HepG2 (cell line): Measurements from ENCODE around the gene ABCC5. TPM values are rescaled to one million over a fixed set of nuclear protein-coding genes. Genes with fewer than 3 reads are reported as not detected.

ENCODE experiments used
- ATAC-seq: fragments of 200-7000 bp; cut with Tn5 transposase; 3 replicates; pipeline ENCODE4 v1.9.1; 2020; ENCODE audit warnings: mild to moderate bottlenecking, moderate library complexity
- BruUV-seq: library from RNA; stranded (reverse); fragments of 400-500 nt; replicated peaks from 2 replicates; lab custom pipeline; 2021; lab: Mats Ljungman, UMichigan
- CTCF ChIA-PET: fragments of 300-600 bp; formaldehyde crosslinking; extraction: SDS; loops from one replicate; lab custom pipeline; 2021; ENCODE audit warnings: low total read pairs, inconsistent platforms, low intra/inter-chr PET ratio; lab: Yijun Ruan, JAX
- POLR2A ChIA-PET: fragments of 350-600 bp; sonication (Branson Sonifier 250); formaldehyde crosslinking; loops from one replicate; lab custom pipeline; 2020; ENCODE audit warnings: antibody characterized with exemption, inconsistent platforms; lab: Yijun Ruan, JAX
- DNase-seq: peaks from one replicate; pipeline ENCODE4 v3.0.0-alpha.2; 2015; ENCODE audit warnings: low spot score
- FAIRE-seq: peaks from 3 replicates; lab custom pipeline; 2011; peaks lifted over from hg19 to GRCh38; lab: Jason Lieb, UNC
- H2AFZ ChIP-seq: one replicate; pipeline ENCODE4 v1.6.1; 2011; ENCODE audit warnings: low read length, inconsistent platforms
- H3K27ac ChIP-seq: fragments of 300-600 bp; 3 replicates; pipeline ENCODE4 v1.8.0; 2011; ENCODE audit warnings: mixed run types, mild to moderate bottlenecking, mixed read lengths, low read length, inconsistent platforms; ENCODE audit not compliant: insufficient read depth; ENCODE audit errors: extremely low read length
- H3K27me3 ChIP-seq, 2 experiments: fragments of 200-600 bp in 1 of 2; 2 replicates in 1 of 2; 3 replicates in 1 of 2; pipeline versions ENCODE4 v1.6.0 to v1.8.0; 2011; ENCODE audit warnings: low read length in 2 of 2, mild to moderate bottlenecking in 2 of 2, moderate library complexity in 2 of 2, inconsistent platforms in 1 of 2; ENCODE audit not compliant: insufficient read depth in 2 of 2, control insufficient read depth in 1 of 2
- H3K36me3 ChIP-seq, 2 experiments: fragments of 200-600 bp in 1 of 2; replicated peaks in 1 of 2; 2 replicates in 1 of 2; 3 replicates in 1 of 2; pipeline versions ENCODE4 v1.5.1 to v1.8.0; 2011; ENCODE audit warnings: low read length in 2 of 2, inconsistent platforms in 1 of 2; ENCODE audit not compliant: insufficient read depth in 2 of 2, control insufficient read depth in 1 of 2
- H3K4me1 ChIP-seq: 2 replicates; pipeline ENCODE4 v1.5.1; 2012; ENCODE audit warnings: low read length, inconsistent platforms; ENCODE audit not compliant: insufficient read depth
- H3K4me2 ChIP-seq: 2 replicates; pipeline ENCODE4 v1.6.0; 2011; ENCODE audit warnings: low read depth, low read length, inconsistent platforms
- H3K4me3 ChIP-seq, 3 experiments: fragments of 200-600 bp in 1 of 3; sonication (generic), shearing (Covaris generic) in 1 of 3; replicated peaks in 1 of 3; 2 replicates each; pipeline ENCODE4 v1.5.1; 2011 to 2016; ENCODE audit warnings: low read length in 3 of 3, inconsistent platforms in 2 of 3, low read depth in 2 of 3, mild to moderate bottlenecking in 2 of 3, control low read depth in 1 of 3, mixed read lengths in 1 of 3; ENCODE audit not compliant: insufficient read depth in 1 of 3
- H3K79me2 ChIP-seq: one replicate; pipeline ENCODE4 v1.6.1; 2011; ENCODE audit warnings: low read length, inconsistent platforms; ENCODE audit not compliant: insufficient read depth
- H3K9ac ChIP-seq: 2 replicates; pipeline ENCODE4 v1.6.0; 2011; ENCODE audit warnings: mild to moderate bottlenecking, low read depth, low read length, inconsistent platforms; ENCODE audit not compliant: insufficient read depth
- H3K9me3 ChIP-seq: 2 replicates; pipeline ENCODE4 v1.5.1; 2012; ENCODE audit warnings: mild to moderate bottlenecking, low read length
- H4K20me1 ChIP-seq: 2 replicates; pipeline ENCODE4 v1.6.0; 2011; ENCODE audit warnings: inconsistent platforms, mild to moderate bottlenecking, low read length, moderate library complexity; ENCODE audit not compliant: insufficient read depth
- AKAP8 ChIP-seq: sonication (generic); formaldehyde crosslinking; IDR thresholded peaks from 2 replicates; pipeline ENCODE4 v1.5.1; 2020; ENCODE audit warnings: mild to moderate bottlenecking, missing genetic modification reagents
- ATAD3A ChIP-seq: sonication (generic); formaldehyde crosslinking; IDR thresholded peaks from 2 replicates; pipeline ENCODE4 v1.4.0; 2020; ENCODE audit warnings: missing genetic modification reagents
- PCBP1 ChIP-seq: fragments of 200-400 bp; formaldehyde crosslinking; IDR thresholded peaks from 2 replicates; pipeline ENCODE4 v1.6.1; 2017; ENCODE audit warnings: mild to moderate bottlenecking, low read depth, low read length, borderline replicate concordance
- POLR2G ChIP-seq: fragments of 200-400 bp; formaldehyde crosslinking; IDR thresholded peaks from 2 replicates; pipeline ENCODE4 v1.6.1; 2018; ENCODE audit warnings: mild to moderate bottlenecking, low read depth, low read length, moderate library complexity
- SRY ChIP-seq: sonication (generic); formaldehyde crosslinking; IDR thresholded peaks from 2 replicates; pipeline ENCODE4 v1.8.0; 2022; ENCODE audit warnings: mild to moderate bottlenecking, missing genetic modification reagents
- TOPORS ChIP-seq: sonication (generic); formaldehyde crosslinking; IDR thresholded peaks from 2 replicates; pipeline ENCODE4 v1.8.0; 2023; ENCODE audit warnings: mild to moderate bottlenecking, missing genetic modification reagents
- ZNF160 ChIP-seq: sonication (generic); formaldehyde crosslinking; IDR thresholded peaks from 2 replicates; pipeline ENCODE4 v1.8.0; 2022; ENCODE audit warnings: mild to moderate bottlenecking, inconsistent platforms, missing genetic modification reagents
- ZNF225 ChIP-seq: sonication (generic); formaldehyde crosslinking; IDR thresholded peaks from 2 replicates; pipeline ENCODE4 v1.4.0; 2020; ENCODE audit warnings: mild to moderate bottlenecking, missing genetic modification reagents
- ZNF263 ChIP-seq: sonication (generic); formaldehyde crosslinking; IDR thresholded peaks from 2 replicates; pipeline ENCODE4 v1.4.0; 2020; ENCODE audit warnings: missing genetic modification reagents
- ZNF343 ChIP-seq: sonication (generic); formaldehyde crosslinking; IDR thresholded peaks from 2 replicates; pipeline ENCODE4 v1.4.0; 2020; ENCODE audit warnings: mild to moderate bottlenecking, missing genetic modification reagents
- ZNF790 ChIP-seq: sonication (generic); formaldehyde crosslinking; IDR thresholded peaks from 2 replicates; pipeline ENCODE4 v1.8.0; 2022; ENCODE audit warnings: missing genetic modification reagents, mild to moderate bottlenecking, borderline replicate concordance
- WGBS: methylation state at CpG from one replicate; pipeline ENCODE4 v1.1.6; 2017; ENCODE audit warnings: low lambda C conversion rate; 5-methylcytosine and 5-hydroxymethylcytosine counted together
- in situ Hi-C: cut with HindIII; loops from 2 replicates; pipeline ENCODE4 v1.10.0; 2017; ENCODE audit warnings: low pct_unique_long_range_greater_than_20kb; ENCODE audit not compliant: extremely low pct_ligation_motif_present
- intact Hi-C: fragments of 100-400 bp; cut with micrococcal nuclease; formaldehyde crosslinking; loops from one replicate; pipeline ENCODE4 v1.10.0; 2022; ENCODE audit not compliant: unreplicated experiment
- polyA plus RNA-seq, 8 experiments: library from polyadenylated mRNA; depleted of rRNA in 3 of 8; stranded (reverse) in 7 of 8; unstranded in 1 of 8; fragments of >200 nt; fragmentation: Illumina TruSeq in 4 of 8; extraction: Trizol in 4 of 8; gene quantifications; 2 replicates each; pipeline versions ENCODE4 v1.2.1 to v1.2.3, GENCODE V29; 2011 to 2016; ENCODE audit warnings: low read depth in 4 of 8, missing spikeins in 1 of 8, mixed read lengths in 1 of 8; ENCODE audit not compliant: insufficient read depth in 1 of 8
- total RNA-seq, 5 experiments: library from RNA; depleted of rRNA; stranded (reverse); fragments of >200 nt; fragmentation: Illumina TruSeq; extraction: Trizol; gene quantifications; 2 replicates each; pipeline ENCODE4 v1.2.3, GENCODE V29; 2016; ENCODE audit warnings: low read depth in 1 of 5
- TF ChIP-seq, protein P1 (sequence below): sonication (generic); formaldehyde crosslinking; IDR thresholded peaks from 2 replicates; pipeline ENCODE4 v1.4.0; 2020; ENCODE audit warnings: low read depth, mild to moderate bottlenecking, missing genetic modification reagents
- TF ChIP-seq, protein P2 (sequence below): sonication (generic); formaldehyde crosslinking; IDR thresholded peaks from 2 replicates; pipeline ENCODE4 v1.4.0; 2020; ENCODE audit warnings: mild to moderate bottlenecking, missing genetic modification reagents, borderline replicate concordance

ABCC5 gene
- total and polyA plus RNA-seq, 2 of the 13 experiments (the other 11 are each of a cell fraction or from before 2014, with no cell fraction given) = 12.5 to 12.7 TPM

DNA sequence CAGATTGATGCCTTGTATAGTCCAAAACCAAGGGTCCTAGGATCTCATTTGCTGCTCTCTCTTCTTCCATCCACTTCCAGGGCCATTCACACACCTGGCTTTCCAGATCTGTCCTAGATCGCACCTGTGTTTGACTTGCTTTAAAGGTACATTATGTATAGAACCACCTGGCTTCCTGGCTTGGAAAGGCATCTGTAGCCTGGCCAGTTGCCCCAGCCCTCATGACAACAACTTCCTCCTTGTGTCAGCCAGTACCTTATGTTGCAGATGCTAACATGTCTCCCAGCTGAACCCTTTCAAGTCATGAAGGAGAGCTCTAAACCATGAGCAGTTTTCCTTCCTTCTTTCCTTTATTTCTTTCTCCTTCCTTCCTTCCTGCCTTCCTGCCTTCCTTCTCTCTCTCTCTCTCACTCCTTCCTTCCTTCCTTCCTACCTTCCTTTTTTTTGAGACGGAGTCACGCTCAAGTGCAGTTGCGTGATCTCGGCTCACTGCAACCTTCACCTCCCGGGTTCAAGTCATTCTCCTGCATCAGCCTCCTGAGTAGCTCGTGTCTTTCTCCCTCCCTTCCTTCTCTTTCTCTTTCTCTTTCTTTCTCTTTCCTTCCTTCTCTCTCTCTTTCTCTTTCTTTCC is 32.6 kb upstream of the ABCC5 start:
- WGBS = 51% methylated on average over 7 of the region's 7 CpGs
- Histone ChIP-seq H3K4me3 (no peak overlapping the region), H3K4me2 (no peak overlapping the region), H3K27ac (no peak overlapping the region), H3K9me3 (no peaks in the 10 kb centered on the region), H4K20me1 (no peaks in the 10 kb centered on the region), H3K79me2 (no peaks in the 10 kb centered on the region), H3K9ac (no peak overlapping the region), H3K36me3 (no peaks in the 10 kb centered on the region)
- in situ Hi-C loops = no loop called here
- intact Hi-C loops = no loop called here
- DNase-seq (no peak), ATAC-seq (no peak), FAIRE-seq (no peak)
- TF ChIP-seq TOPORS (CRISPR knock-in tag) (no peak), ZNF160 (CRISPR knock-in tag) (no peak), POLR2G (no peak), ZNF225 (CRISPR knock-in tag) (no peak), SRY (CRISPR knock-in tag) (no peak), PCBP1 (no peak), ATAD3A (CRISPR knock-in tag) (no peak), ZNF263 (no peak), ZNF790 (no peak), ZNF343 (CRISPR knock-in tag) (no peak), AKAP8 (CRISPR knock-in tag) (no peak)
- TF ChIP-seq, protein P1, sequence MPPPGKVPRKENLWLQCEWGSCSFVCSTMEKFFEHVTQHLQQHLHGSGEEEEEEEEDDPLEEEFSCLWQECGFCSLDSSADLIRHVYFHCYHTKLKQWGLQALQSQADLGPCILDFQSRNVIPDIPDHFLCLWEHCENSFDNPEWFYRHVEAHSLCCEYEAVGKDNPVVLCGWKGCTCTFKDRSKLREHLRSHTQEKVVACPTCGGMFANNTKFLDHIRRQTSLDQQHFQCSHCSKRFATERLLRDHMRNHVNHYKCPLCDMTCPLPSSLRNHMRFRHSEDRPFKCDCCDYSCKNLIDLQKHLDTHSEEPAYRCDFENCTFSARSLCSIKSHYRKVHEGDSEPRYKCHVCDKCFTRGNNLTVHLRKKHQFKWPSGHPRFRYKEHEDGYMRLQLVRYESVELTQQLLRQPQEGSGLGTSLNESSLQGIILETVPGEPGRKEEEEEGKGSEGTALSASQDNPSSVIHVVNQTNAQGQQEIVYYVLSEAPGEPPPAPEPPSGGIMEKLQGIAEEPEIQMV (CRISPR knock-in tag) = no peak
- TF ChIP-seq, protein P2, sequence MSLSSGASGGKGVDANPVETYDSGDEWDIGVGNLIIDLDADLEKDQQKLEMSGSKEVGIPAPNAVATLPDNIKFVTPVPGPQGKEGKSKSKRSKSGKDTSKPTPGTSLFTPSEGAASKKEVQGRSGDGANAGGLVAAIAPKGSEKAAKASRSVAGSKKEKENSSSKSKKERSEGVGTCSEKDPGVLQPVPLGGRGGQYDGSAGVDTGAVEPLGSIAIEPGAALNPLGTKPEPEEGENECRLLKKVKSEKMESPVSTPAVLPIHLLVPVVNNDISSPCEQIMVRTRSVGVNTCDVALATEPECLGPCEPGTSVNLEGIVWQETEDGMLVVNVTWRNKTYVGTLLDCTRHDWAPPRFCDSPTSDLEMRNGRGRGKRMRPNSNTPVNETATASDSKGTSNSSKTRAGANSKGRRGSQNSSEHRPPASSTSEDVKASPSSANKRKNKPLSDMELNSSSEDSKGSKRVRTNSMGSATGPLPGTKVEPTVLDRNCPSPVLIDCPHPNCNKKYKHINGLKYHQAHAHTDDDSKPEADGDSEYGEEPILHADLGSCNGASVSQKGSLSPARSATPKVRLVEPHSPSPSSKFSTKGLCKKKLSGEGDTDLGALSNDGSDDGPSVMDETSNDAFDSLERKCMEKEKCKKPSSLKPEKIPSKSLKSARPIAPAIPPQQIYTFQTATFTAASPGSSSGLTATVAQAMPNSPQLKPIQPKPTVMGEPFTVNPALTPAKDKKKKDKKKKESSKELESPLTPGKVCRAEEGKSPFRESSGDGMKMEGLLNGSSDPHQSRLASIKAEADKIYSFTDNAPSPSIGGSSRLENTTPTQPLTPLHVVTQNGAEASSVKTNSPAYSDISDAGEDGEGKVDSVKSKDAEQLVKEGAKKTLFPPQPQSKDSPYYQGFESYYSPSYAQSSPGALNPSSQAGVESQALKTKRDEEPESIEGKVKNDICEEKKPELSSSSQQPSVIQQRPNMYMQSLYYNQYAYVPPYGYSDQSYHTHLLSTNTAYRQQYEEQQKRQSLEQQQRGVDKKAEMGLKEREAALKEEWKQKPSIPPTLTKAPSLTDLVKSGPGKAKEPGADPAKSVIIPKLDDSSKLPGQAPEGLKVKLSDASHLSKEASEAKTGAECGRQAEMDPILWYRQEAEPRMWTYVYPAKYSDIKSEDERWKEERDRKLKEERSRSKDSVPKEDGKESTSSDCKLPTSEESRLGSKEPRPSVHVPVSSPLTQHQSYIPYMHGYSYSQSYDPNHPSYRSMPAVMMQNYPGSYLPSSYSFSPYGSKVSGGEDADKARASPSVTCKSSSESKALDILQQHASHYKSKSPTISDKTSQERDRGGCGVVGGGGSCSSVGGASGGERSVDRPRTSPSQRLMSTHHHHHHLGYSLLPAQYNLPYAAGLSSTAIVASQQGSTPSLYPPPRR (CRISPR knock-in tag) = no peak
- TF ChIP-seq, all 625 proteins: peak for 0
- CTCF ChIA-PET = no interaction called here
- POLR2A ChIA-PET = interaction anchor here (0.7 kb wide), 1 partner anchor 217 kb away, joined by 3 read pairs; no protein-coding TSS in a partner anchor
- BruUV-seq = no TSS peak
- Histone ChIP-seq H3K27me3 (peaks cover 0 to 34% of the 10 kb centered on the region in 2 experiments; a peak in 4 of 5 replicates), H3K4me1 (no peaks in the 10 kb centered on the region), H2AFZ (no peak overlapping the region)
